Endothelial cell (in vitro differentiated cells): Measurements from ENCODE around the gene PPT2. TPM values are rescaled to one million over a fixed set of nuclear protein-coding genes. Genes with fewer than 3 reads are reported as not detected.

Source experiments
- DNase-seq: peaks from one replicate; pipeline ENCODE4 v3.0.0; 2021; ENCODE audit warnings: low spot score
- H3K27ac Mint-ChIP-seq: one replicate; pipeline ENCODE4 v1.8.0; 2021; ENCODE audit warnings: mixed read lengths, inconsistent platforms; ENCODE audit not compliant: unreplicated experiment
- H3K27me3 Mint-ChIP-seq: one replicate; pipeline ENCODE4 v1.8.0; 2021; ENCODE audit warnings: mild to moderate bottlenecking, moderate library complexity, mixed read lengths, inconsistent platforms; ENCODE audit not compliant: unreplicated experiment
- H3K36me3 Mint-ChIP-seq: one replicate; pipeline ENCODE4 v1.8.0; 2021; ENCODE audit warnings: mild to moderate bottlenecking, low read depth, mixed read lengths, inconsistent platforms; ENCODE audit not compliant: unreplicated experiment
- H3K4me1 Mint-ChIP-seq: one replicate; pipeline ENCODE4 v1.8.0; 2021; ENCODE audit warnings: mild to moderate bottlenecking, mixed read lengths, inconsistent platforms; ENCODE audit not compliant: unreplicated experiment
- H3K4me3 Mint-ChIP-seq: one replicate; pipeline ENCODE4 v1.8.0; 2021; ENCODE audit warnings: mild to moderate bottlenecking, mixed read lengths, inconsistent platforms; ENCODE audit not compliant: unreplicated experiment
- H3K9me3 Mint-ChIP-seq: one replicate; pipeline ENCODE4 v1.8.0; 2021; ENCODE audit warnings: mixed read lengths, inconsistent platforms; ENCODE audit not compliant: unreplicated experiment
- total RNA-seq: library from RNA; stranded (reverse); fragmentation: NEBNext Ultra II Directional; extraction: Animal tissue kit (Norgen Biotek cat#: 25700); gene quantifications from one replicate; pipeline ENCODE4 v1.2.1, GENCODE V29; 2021; ENCODE audit not compliant: unreplicated experiment
- TF ChIP-seq, protein P1 (sequence below): fragments of 200-600 bp; sonication (generic); IDR thresholded peaks from one replicate; pipeline ENCODE4 v1.5.0; 2021; ENCODE audit warnings: antibody characterized with exemption; ENCODE audit not compliant: unreplicated experiment

Gene PPT2
- total RNA-seq, 1 donor from 2014 or later, result 44.4 TPM

DNA sequence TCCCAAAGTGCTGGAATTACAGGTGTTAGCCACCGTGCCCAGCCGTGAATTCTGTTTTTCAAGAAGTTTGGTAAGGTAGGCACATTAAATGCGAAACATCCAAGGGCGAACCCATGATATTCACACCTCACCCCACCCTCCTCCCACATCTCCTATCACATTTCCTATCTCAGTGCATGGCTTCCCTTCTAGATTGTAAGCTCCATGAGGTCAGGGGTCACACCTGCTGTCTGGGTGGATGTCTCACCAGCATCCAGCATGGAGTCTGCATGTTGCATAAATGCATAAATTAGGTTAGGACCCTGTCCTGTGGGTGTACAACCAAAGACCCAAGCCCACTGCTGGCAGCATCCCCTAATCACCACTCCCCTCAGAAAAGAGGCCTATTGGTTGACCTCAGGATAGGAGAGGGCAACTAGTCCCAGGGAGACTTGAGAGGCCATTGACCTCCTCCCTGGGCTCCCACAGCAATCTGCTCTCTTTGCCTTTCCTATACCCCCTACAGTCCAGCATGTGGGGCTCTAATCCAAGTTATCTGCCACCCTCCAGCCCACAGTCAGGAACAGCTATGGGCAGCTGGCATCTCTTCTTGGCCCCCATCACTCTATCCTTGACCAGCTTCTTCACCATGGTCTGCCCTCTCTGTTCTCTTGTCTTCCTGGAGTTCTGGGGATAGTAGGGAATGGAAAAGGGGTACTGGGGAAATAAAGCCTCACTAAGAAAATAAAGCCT is 6.4 kb upstream of the PPT2 start:
- no peak for DNase-seq
- peaks cover 23% of the 10 kb centered on the region for H3K27me3 Mint-ChIP-seq
- peak overlapping the region; percentile 42 for H3K27ac Mint-ChIP-seq
- H3K9me3 Mint-ChIP-seq, result no peaks in the 10 kb centered on the region
- peak overlapping the region; percentile 82 for H3K4me3 Mint-ChIP-seq
- TF ChIP-seq, protein P1, sequence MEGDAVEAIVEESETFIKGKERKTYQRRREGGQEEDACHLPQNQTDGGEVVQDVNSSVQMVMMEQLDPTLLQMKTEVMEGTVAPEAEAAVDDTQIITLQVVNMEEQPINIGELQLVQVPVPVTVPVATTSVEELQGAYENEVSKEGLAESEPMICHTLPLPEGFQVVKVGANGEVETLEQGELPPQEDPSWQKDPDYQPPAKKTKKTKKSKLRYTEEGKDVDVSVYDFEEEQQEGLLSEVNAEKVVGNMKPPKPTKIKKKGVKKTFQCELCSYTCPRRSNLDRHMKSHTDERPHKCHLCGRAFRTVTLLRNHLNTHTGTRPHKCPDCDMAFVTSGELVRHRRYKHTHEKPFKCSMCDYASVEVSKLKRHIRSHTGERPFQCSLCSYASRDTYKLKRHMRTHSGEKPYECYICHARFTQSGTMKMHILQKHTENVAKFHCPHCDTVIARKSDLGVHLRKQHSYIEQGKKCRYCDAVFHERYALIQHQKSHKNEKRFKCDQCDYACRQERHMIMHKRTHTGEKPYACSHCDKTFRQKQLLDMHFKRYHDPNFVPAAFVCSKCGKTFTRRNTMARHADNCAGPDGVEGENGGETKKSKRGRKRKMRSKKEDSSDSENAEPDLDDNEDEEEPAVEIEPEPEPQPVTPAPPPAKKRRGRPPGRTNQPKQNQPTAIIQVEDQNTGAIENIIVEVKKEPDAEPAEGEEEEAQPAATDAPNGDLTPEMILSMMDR, result no peak
- peaks cover 7% of the 10 kb centered on the region for H3K36me3 Mint-ChIP-seq
- H3K4me1 Mint-ChIP-seq, result peaks cover 31% of the 10 kb centered on the region

GRCh38 chr6:32148289-32149091 is 5.5 kb upstream of the PPT2 start:
- TF ChIP-seq, protein P1, result no peak
- Mint-ChIP-seq H3K27ac (no peak overlapping the region), H3K4me1 (peaks cover 35% of the 10 kb centered on the region), H3K9me3 (no peaks in the 10 kb centered on the region), H3K27me3 (peaks cover 23% of the 10 kb centered on the region), H3K36me3 (peaks cover 7% of the 10 kb centered on the region), H3K4me3 (peak overlapping the region; percentile 82)
- DNase-seq, result peak; percentile 69

GRCh38 chr6:32149092-32149755 is 4.7 kb upstream of the PPT2 start:
- no peak for DNase-seq
- Mint-ChIP-seq H3K9me3 (no peaks in the 10 kb centered on the region), H3K27ac (no peak overlapping the region), H3K4me1 (peaks cover 39% of the 10 kb centered on the region), H3K27me3 (peaks cover 23% of the 10 kb centered on the region), H3K36me3 (peaks cover 7% of the 10 kb centered on the region), H3K4me3 (peak overlapping the region; percentile 82)
- TF ChIP-seq, protein P1, result no peak

DNA sequence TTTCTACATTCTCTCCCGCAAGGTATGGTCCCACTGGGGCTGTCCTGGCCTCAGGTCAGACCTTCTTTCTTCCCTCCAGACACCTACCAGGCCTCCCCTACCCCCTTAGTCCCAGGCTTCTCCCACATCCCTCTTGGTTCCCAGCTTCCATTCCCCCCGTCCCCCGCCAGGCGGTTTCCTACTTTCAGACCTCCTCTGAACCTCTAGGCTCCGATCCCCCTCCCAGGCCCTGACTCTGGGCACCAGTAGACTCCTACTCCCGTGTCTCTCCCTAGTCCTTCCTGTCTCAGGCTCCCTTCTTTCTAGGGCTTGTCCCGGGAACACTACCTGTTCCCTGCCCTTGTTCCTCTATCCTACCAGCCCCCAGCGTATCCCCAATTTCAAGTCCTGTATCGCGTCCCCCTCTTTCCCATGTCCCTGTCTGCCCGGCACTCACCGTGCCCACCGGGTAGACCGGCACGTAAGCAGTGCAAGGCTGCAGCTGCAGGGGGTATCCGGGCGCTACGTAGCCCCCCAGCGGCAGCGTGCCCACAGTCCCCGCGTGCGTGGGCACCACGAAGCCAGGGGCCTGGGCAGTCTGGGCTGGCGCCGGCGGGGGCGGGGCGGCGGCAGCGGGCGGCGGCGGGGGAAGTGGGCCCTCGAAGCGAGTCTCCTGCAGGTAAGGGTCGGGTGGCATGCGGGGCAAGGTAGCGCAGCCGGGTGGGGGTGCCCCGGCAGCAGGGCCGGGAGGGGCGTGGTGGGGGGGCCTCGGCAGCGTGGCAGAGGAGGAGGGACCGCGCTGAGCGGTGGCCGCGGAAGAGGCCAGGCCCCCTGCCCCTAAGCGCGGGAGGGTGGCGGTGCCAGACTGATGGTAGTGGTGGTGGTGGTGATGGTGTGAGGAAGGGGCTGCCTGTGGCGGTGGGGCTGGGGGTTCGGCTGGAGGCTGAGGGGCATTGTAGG is 3.7 kb upstream of the PPT2 start:
- DNase-seq, result no peak
- peaks cover 7% of the 10 kb centered on the region for H3K36me3 Mint-ChIP-seq
- H3K27ac Mint-ChIP-seq, result no peak overlapping the region
- H3K9me3 Mint-ChIP-seq, result no peaks in the 10 kb centered on the region
- peaks cover 43% of the 10 kb centered on the region for H3K4me1 Mint-ChIP-seq
- peak overlapping the region; percentile 83 for H3K4me3 Mint-ChIP-seq
- TF ChIP-seq, protein P1, result no peak
- H3K27me3 Mint-ChIP-seq, result peaks cover 19% of the 10 kb centered on the region
